SK-N-MC (cell line): Measurements from ENCODE around the gene IL20.

Source experiments
- DNase-seq: peaks from one replicate; pipeline ENCODE4 v3.0.0-alpha.2; 2011; ENCODE audit warnings: low read depth, low spot score
- H3K27ac ChIP-seq: fragments of 200-600 bp; sonication (generic); 2 replicates; pipeline ENCODE4 v1.5.1; 2016; ENCODE audit warnings: mixed run types
- H3K36me3 ChIP-seq: fragments of 200-600 bp; sonication (generic); 2 replicates; pipeline ENCODE4 v1.6.1; 2017; ENCODE audit warnings: antibody characterized with exemption, low read length, mixed read lengths; ENCODE audit not compliant: insufficient read depth
- H3K4me3 ChIP-seq: fragments of 200-600 bp; sonication (generic); 2 replicates; pipeline ENCODE4 v1.5.1; 2016
- H3K9ac ChIP-seq: fragments of 200-600 bp; sonication (generic); 2 replicates; pipeline ENCODE4 v1.8.0; 2017; ENCODE audit warnings: mixed run types, mixed read lengths; ENCODE audit not compliant: insufficient read length
- H3K9me3 ChIP-seq: fragments of 200-600 bp; sonication (generic); 2 replicates; pipeline ENCODE4 v1.6.1; 2017; ENCODE audit warnings: low read depth, mild to moderate bottlenecking, antibody characterized with exemption, low read length, moderate library complexity, mixed read lengths
- EZH2 ChIP-seq: fragments of 200-600 bp; sonication (generic); IDR thresholded peaks from one replicate; pipeline ENCODE4 v1.6.1; 2017; ENCODE audit warnings: antibody characterized with exemption
- FOXP2 ChIP-seq: optimal IDR thresholded peaks from 2 replicates; pipeline ENCODE3; 2011; ENCODE audit warnings: mild to moderate bottlenecking, moderate library complexity; ENCODE audit not compliant: insufficient read depth; ENCODE audit errors: extremely low read length, control extremely low read depth
- POLR2AphosphoS5 ChIP-seq: IDR thresholded peaks from 2 replicates; pipeline ENCODE4 v1.6.1; 2012; ENCODE audit warnings: mild to moderate bottlenecking, low read depth, low read length, borderline replicate concordance

The IL20 gene

GRCh38 chr1:206829282-206829681 lies 36.1 kb upstream of the IL20 start:
- no peak overlapping the region for H3K27ac ChIP-seq
- no peak overlapping the region for H3K4me3 ChIP-seq
- no peak for DNase-seq
- TF ChIP-seq FOXP2 (no peak), POLR2AphosphoS5 (no peak), EZH2 (no peak)
- no peaks in the 10 kb centered on the region for H3K9me3 ChIP-seq
- H3K9ac ChIP-seq, result no peak overlapping the region
- H3K36me3 ChIP-seq, result no peaks in the 10 kb centered on the region

DNA sequence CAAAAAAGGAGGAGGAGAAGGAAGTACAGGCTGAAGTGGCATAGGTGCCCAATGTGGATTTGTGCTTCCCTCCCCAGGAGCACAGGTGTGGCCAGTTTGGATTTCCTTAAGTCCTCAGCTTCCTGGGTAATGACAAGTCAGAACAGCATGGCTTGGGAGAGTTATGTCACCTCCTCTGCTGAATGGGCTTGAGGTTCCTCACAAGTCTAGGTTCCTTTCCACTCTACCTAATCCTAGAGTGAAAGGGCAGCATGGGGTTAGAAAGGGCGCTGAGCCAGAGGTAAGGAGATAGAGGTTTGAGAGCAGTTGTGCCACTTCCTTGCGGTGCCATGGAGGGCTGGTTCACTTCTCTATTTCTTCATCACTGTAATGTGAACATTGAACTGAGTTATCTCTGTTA lies 35.5 kb upstream of the IL20 start:
- Histone ChIP-seq H3K9ac (no peak overlapping the region), H3K4me3 (no peak overlapping the region), H3K9me3 (no peaks in the 10 kb centered on the region), H3K36me3 (no peaks in the 10 kb centered on the region), H3K27ac (no peak overlapping the region)
- TF ChIP-seq FOXP2 (no peak), EZH2 (no peak), POLR2AphosphoS5 (no peak)
- DNase-seq, result no peak

DNA sequence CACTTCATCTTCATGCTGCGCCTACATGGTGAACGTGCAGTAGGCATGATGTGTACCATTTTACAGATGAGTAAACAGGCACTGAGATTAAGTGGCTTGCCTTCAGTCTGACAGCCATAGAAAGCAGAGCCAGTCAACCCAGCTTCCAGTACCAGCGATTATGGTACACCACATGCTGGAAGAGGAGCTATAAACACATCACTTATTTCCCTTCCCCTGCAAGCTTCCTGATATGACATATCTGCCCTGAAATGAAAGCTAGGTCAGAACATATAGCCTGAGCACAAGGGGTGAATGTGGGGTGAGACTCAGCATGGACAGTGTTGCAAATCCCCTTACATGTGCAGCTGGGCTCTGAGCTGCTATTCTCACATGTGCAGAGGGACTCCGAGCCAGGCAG lies 33.8 kb upstream of the IL20 start:
- Histone ChIP-seq H3K27ac (no peak overlapping the region), H3K9me3 (no peaks in the 10 kb centered on the region), H3K4me3 (no peak overlapping the region), H3K9ac (no peak overlapping the region), H3K36me3 (no peaks in the 10 kb centered on the region)
- TF ChIP-seq EZH2, result no peak
- TF ChIP-seq FOXP2, result no peak
- no peak for TF ChIP-seq POLR2AphosphoS5
- no peak for DNase-seq

- Histone ChIP-seq H3K4me3 (no peak overlapping the region), H3K9ac (no peak overlapping the region), H3K36me3 (no peaks in the 10 kb centered on the region), H3K27ac (no peak overlapping the region), H3K9me3 (no peaks in the 10 kb centered on the region)
- no peak for DNase-seq
- TF ChIP-seq POLR2AphosphoS5 (no peak), FOXP2 (no peak), EZH2 (no peak)
Observed at GRCh38 chr1:206832352-206832880, 33.0 kb upstream of the IL20 start.

DNA sequence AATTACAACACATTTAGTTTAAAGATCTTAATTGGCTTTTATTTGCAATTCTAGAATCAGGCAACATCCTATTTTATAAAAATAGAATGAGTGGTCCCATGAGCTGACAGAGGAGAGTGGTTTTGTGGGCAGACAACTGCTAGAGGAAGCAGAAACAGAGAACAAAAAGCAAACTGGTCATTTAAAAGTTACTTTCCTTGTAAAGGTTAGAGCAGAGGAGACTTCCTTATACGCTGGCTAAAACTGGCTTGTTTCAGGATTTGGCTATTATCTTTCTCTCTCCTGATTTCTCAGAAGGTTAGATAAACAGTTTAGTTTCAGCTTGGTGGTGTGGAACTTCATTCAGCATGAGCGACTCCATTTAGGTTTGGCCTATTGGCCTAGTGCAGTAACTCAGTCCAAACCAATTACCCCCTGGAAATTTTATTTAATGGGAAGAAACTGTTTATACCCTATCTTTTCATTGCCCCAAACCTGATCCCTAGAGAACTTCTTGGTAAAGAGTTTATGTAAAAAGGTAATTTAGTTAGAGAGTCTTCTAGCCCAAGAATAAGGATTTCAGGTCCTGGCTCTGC lies 32.2 kb upstream of the IL20 start:
- no peak for DNase-seq
- Histone ChIP-seq H3K9ac (no peak overlapping the region), H3K4me3 (no peak overlapping the region), H3K36me3 (no peaks in the 10 kb centered on the region), H3K9me3 (no peaks in the 10 kb centered on the region), H3K27ac (no peak overlapping the region)
- TF ChIP-seq FOXP2 (no peak), POLR2AphosphoS5 (no peak), EZH2 (no peak)

DNA sequence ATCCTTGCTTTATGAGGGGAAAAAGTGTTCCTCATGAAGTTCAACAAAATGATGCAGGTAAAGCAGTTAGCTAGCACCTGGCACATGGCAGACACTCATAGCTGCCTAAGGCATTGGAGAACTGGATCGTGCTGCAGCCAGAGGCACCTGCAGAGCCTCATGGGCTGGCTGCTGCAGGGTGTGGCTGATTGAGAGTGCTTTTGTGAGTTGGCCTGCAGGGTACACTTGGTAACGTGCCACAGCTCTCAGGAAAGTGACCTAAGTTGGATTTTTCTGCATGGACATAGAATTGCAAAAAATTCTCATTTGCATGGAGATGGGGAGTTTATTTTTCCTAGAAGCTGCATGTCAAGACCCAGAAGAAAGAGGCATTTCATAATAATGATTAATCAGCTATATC lies 31.6 kb upstream of the IL20 start:
- TF ChIP-seq FOXP2 (no peak), POLR2AphosphoS5 (no peak), EZH2 (no peak)
- H3K9ac ChIP-seq, result no peak overlapping the region
- H3K27ac ChIP-seq, result no peak overlapping the region
- no peak for DNase-seq
- H3K36me3 ChIP-seq, result no peaks in the 10 kb centered on the region
- H3K4me3 ChIP-seq, result no peak overlapping the region
- H3K9me3 ChIP-seq, result no peaks in the 10 kb centered on the region

DNA sequence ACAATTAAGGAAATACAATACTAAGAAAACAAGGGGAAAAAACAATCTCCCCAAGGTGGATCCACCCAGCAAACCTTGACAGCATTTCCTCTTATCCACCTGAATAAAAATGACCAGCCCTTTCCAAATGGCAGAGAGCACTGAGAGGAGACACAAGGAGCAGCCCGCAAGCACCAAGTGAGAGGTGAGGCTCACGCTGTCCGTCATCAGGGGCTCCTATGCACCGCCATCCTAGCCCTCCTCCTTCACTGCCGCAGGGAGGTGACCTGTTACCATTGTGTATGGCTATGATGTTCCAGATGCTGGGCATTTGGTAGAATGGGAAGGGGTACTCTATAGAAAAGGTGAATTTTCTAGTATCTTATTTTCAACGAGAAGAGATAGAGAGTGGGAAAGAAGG lies 31.2 kb upstream of the IL20 start:
- H3K36me3 ChIP-seq, result no peaks in the 10 kb centered on the region
- DNase-seq, result no peak
- TF ChIP-seq POLR2AphosphoS5 (no peak), EZH2 (no peak), FOXP2 (no peak)
- no peak overlapping the region for H3K4me3 ChIP-seq
- H3K27ac ChIP-seq, result no peak overlapping the region
- H3K9ac ChIP-seq, result no peak overlapping the region
- H3K9me3 ChIP-seq, result no peaks in the 10 kb centered on the region

- H3K4me3 ChIP-seq, result no peak overlapping the region
- no peak for TF ChIP-seq EZH2
- TF ChIP-seq POLR2AphosphoS5, result no peak
- no peak for TF ChIP-seq FOXP2
Observed at GRCh38 chr1:206834711-206835110, 30.7 kb upstream of the IL20 start.

GRCh38 chr1:206835186-206835585 lies 30.2 kb upstream of the IL20 start:
- no peak overlapping the region for H3K4me3 ChIP-seq
- no peak for DNase-seq
- H3K9ac ChIP-seq, result no peak overlapping the region
- H3K9me3 ChIP-seq, result no peaks in the 10 kb centered on the region
- no peaks in the 10 kb centered on the region for H3K36me3 ChIP-seq
- TF ChIP-seq POLR2AphosphoS5 (no peak), EZH2 (no peak), FOXP2 (no peak)
- H3K27ac ChIP-seq, result no peak overlapping the region

More at GRCh38 chr1:206834711-206835110, 30.7 kb upstream of the IL20 start:
- no peak overlapping the region for H3K27ac ChIP-seq
- no peaks in the 10 kb centered on the region for H3K36me3 ChIP-seq
- H3K9me3 ChIP-seq, result no peaks in the 10 kb centered on the region
- H3K9ac ChIP-seq, result no peak overlapping the region
- no peak for DNase-seq

GRCh38 chr1:206836111-206836510 lies 29.3 kb upstream of the IL20 start:
- no peak for DNase-seq
- TF ChIP-seq POLR2AphosphoS5 (no peak), FOXP2 (no peak), EZH2 (no peak)
- Histone ChIP-seq H3K9ac (no peak overlapping the region), H3K36me3 (no peaks in the 10 kb centered on the region), H3K9me3 (no peaks in the 10 kb centered on the region), H3K27ac (no peak overlapping the region), H3K4me3 (no peak overlapping the region)
